ENCODE data around the gene ZWILCH. TPM values are rescaled to one million over a fixed set of nuclear protein-coding genes. Genes with fewer than 3 reads are reported as not detected.

The ZWILCH gene
- total RNA-seq, 2 donors from 2014 or later, result 3.0 to 8.4 TPM

GRCh38 chr15:66482539-66482938 is 22.6 kb upstream of the ZWILCH start:
- no peak for ATAC-seq (ENCODE audit: insufficient number of reproducible peaks, low FRiP score, low read depth)
- peaks cover 28% of the 10 kb centered on the region for H3K36me3 ChIP-seq

GRCh38 chr15:66483131-66483566 is 22.0 kb upstream of the ZWILCH start:
- H3K36me3 ChIP-seq, result peaks cover 34% of the 10 kb centered on the region
- no peaks in the 10 kb centered on the region for H3K27me3 ChIP-seq (replicated peaks; ENCODE audit: insufficient read depth)
- no peak overlapping the region for H3K27ac ChIP-seq
- H3K9me3 ChIP-seq, result no peaks in the 10 kb centered on the region
- H3K4me1 ChIP-seq (ENCODE audit: control insufficient read depth in 1 of 2, low read depth in 2 of 2), result no peaks in the 10 kb centered on the region
- DNase-seq (ENCODE audit: low spot score) (no peak), ATAC-seq (ENCODE audit: insufficient number of reproducible peaks, low FRiP score, low read depth) (no peak)
- TF ChIP-seq CTCF (IDR thresholded peaks at IDR 0.05), result no peak
- no peak overlapping the region for H3K4me3 ChIP-seq

More at GRCh38 chr15:66482539-66482938, 22.6 kb upstream of the ZWILCH start:
- Histone ChIP-seq H3K9me3 (no peaks in the 10 kb centered on the region), H3K4me3 (no peak overlapping the region), H3K27ac (no peak overlapping the region), H3K27me3 (replicated peaks; ENCODE audit: insufficient read depth) (no peaks in the 10 kb centered on the region), H3K4me1 (ENCODE audit: control insufficient read depth in 1 of 2, low read depth in 2 of 2) (no peaks in the 10 kb centered on the region)
- no peak for TF ChIP-seq CTCF (IDR thresholded peaks at IDR 0.05)
- no peak for DNase-seq (ENCODE audit: low spot score)

GRCh38 chr15:66484539-66485112 is 20.5 kb upstream of the ZWILCH start:
- Histone ChIP-seq H3K36me3 (peaks cover 41% of the 10 kb centered on the region), H3K27ac (no peak overlapping the region), H3K9me3 (no peaks in the 10 kb centered on the region), H3K4me1 (ENCODE audit: control insufficient read depth in 1 of 2, low read depth in 2 of 2) (peaks cover 0 to 10% of the 10 kb centered on the region in 2 donors), H3K4me3 (no peak overlapping the region), H3K27me3 (replicated peaks; ENCODE audit: insufficient read depth) (no peaks in the 10 kb centered on the region)
- DNase-seq (ENCODE audit: low spot score) (no peak), ATAC-seq (ENCODE audit: insufficient number of reproducible peaks, low FRiP score, low read depth) (no peak)
- TF ChIP-seq CTCF (IDR thresholded peaks at IDR 0.05), result no peak

- Histone ChIP-seq H3K27ac (no peak overlapping the region), H3K27me3 (replicated peaks; ENCODE audit: insufficient read depth) (no peaks in the 10 kb centered on the region), H3K4me1 (ENCODE audit: control insufficient read depth in 1 of 2, low read depth in 2 of 2) (peaks cover 0 to 12% of the 10 kb centered on the region in 2 donors), H3K4me3 (no peak overlapping the region), H3K36me3 (peaks cover 58% of the 10 kb centered on the region), H3K9me3 (no peaks in the 10 kb centered on the region)
- DNase-seq (ENCODE audit: low spot score), result no peak
- TF ChIP-seq CTCF (IDR thresholded peaks at IDR 0.05), result no peak
- ATAC-seq (ENCODE audit: insufficient number of reproducible peaks, low FRiP score, low read depth), result no peak
Observed at GRCh38 chr15:66486887-66487286, 18.2 kb upstream of the ZWILCH start.

GRCh38 chr15:66488525-66488924 is 16.6 kb upstream of the ZWILCH start:
- Histone ChIP-seq H3K4me3 (no peak overlapping the region), H3K27ac (no peak overlapping the region), H3K27me3 (replicated peaks; ENCODE audit: insufficient read depth) (no peaks in the 10 kb centered on the region), H3K36me3 (peaks cover 57% of the 10 kb centered on the region), H3K9me3 (no peaks in the 10 kb centered on the region), H3K4me1 (ENCODE audit: control insufficient read depth in 1 of 2, low read depth in 2 of 2) (peaks cover 0 to 12% of the 10 kb centered on the region in 2 donors)
- no peak for TF ChIP-seq CTCF (IDR thresholded peaks at IDR 0.05)
- ATAC-seq (ENCODE audit: insufficient number of reproducible peaks, low FRiP score, low read depth) (no peak), DNase-seq (ENCODE audit: low spot score) (no peak)
